GM18520 (cell line): Measurements from ENCODE around the gene ARHGAP24.
A peak's percentile ranks its signal among the peaks of the same experiment; 100 is the strongest.
"Not testable (repeated sequence)": the region's sequence is repeated elsewhere in the genome, so short reads cannot be mapped to it uniquely, and the experiment has no call there.

Experiments used
- ATAC-seq: cut with Tn5 transposase; IDR thresholded peaks from one replicate; pipeline ENCODE4 v1.9.1; 2021; ENCODE audit not compliant: unreplicated experiment

Gene ARHGAP24

GRCh38 chr4:85515701-85516100 lies 40.8 kb downstream of the ARHGAP24 start:
- no peak for ATAC-seq

GRCh38 chr4:85518526-85518925 lies 43.6 kb downstream of the ARHGAP24 start:
- not testable (repeated sequence) for ATAC-seq

GRCh38 chr4:85520765-85521749 lies 46.1 kb downstream of the ARHGAP24 start:
- no peak for ATAC-seq

- ATAC-seq: no peak
Measured at GRCh38 chr4:85522277-85522676, 47.3 kb downstream of the ARHGAP24 start.

GRCh38 chr4:85522836-85523235 lies 47.9 kb downstream of the ARHGAP24 start:
- ATAC-seq: no peak

- no peak for ATAC-seq
Measured at GRCh38 chr4:85527815-85528214, 52.9 kb downstream of the ARHGAP24 start.

GRCh38 chr4:85531560-85532341 lies 56.8 kb downstream of the ARHGAP24 start:
- ATAC-seq: no peak

GRCh38 chr4:85534120-85534519 lies 59.2 kb downstream of the ARHGAP24 start:
- ATAC-seq: no peak

GRCh38 chr4:85543832-85544231 lies 68.9 kb downstream of the ARHGAP24 start:
- no peak for ATAC-seq

- ATAC-seq: no peak
Measured at GRCh38 chr4:85544751-85545150, 69.8 kb downstream of the ARHGAP24 start.

- ATAC-seq: no peak
Measured at GRCh38 chr4:85548116-85548515, 73.2 kb downstream of the ARHGAP24 start.

GRCh38 chr4:85548841-85549240 lies 73.9 kb downstream of the ARHGAP24 start:
- ATAC-seq: no peak

GRCh38 chr4:85555206-85555605 lies 80.3 kb downstream of the ARHGAP24 start:
- no peak for ATAC-seq

- peak; percentile 29 for ATAC-seq
Measured at GRCh38 chr4:85556283-85556682, 81.3 kb downstream of the ARHGAP24 start.

GRCh38 chr4:85557016-85557901 lies 82.3 kb downstream of the ARHGAP24 start:
- peak; percentile 96 for ATAC-seq

- no peak for ATAC-seq
Measured at GRCh38 chr4:85565761-85566480, 91.0 kb downstream of the ARHGAP24 start.

GRCh38 chr4:85569730-85570299 lies 94.9 kb downstream of the ARHGAP24 start:
- no peak for ATAC-seq

- ATAC-seq: no peak
Measured at GRCh38 chr4:85570388-85570787, 95.4 kb downstream of the ARHGAP24 start.

GRCh38 chr4:85571008-85571407 lies 96.1 kb downstream of the ARHGAP24 start:
- ATAC-seq: no peak

GRCh38 chr4:85573270-85573669 lies 98.3 kb downstream of the ARHGAP24 start:
- no peak for ATAC-seq
